Glutamatergic neuron (in vitro differentiated cells): ENCODE measurements around the gene FAM124A. TPM values are rescaled to one million over a fixed set of nuclear protein-coding genes. Genes with fewer than 3 reads are reported as not detected.
A peak's percentile ranks its signal among the peaks of the same experiment; 100 is the strongest.

Source experiments
- DNase-seq: peaks from one replicate; pipeline ENCODE4 v3.0.0; 2022
- H3K27ac Mint-ChIP-seq: one replicate; pipeline ENCODE4 v1.8.0; 2020; ENCODE audit warnings: mild to moderate bottlenecking, mixed read lengths, inconsistent platforms; ENCODE audit not compliant: unreplicated experiment
- H3K27me3 Mint-ChIP-seq: one replicate; pipeline ENCODE4 v1.8.0; 2020; ENCODE audit warnings: mild to moderate bottlenecking, moderate library complexity, mixed read lengths, inconsistent platforms; ENCODE audit not compliant: unreplicated experiment
- H3K36me3 Mint-ChIP-seq: one replicate; pipeline ENCODE4 v1.8.0; 2020; ENCODE audit warnings: mild to moderate bottlenecking, mixed read lengths, inconsistent platforms; ENCODE audit not compliant: unreplicated experiment
- H3K4me1 Mint-ChIP-seq: one replicate; pipeline ENCODE4 v1.8.0; 2020; ENCODE audit warnings: mild to moderate bottlenecking, low read depth, mixed read lengths, inconsistent platforms; ENCODE audit not compliant: unreplicated experiment
- H3K4me3 Mint-ChIP-seq: one replicate; pipeline ENCODE4 v1.8.0; 2020; ENCODE audit warnings: mild to moderate bottlenecking, mixed read lengths, inconsistent platforms; ENCODE audit not compliant: unreplicated experiment
- H3K9me3 Mint-ChIP-seq: one replicate; pipeline ENCODE4 v1.8.0; 2020; ENCODE audit warnings: mild to moderate bottlenecking, moderate library complexity, mixed read lengths, inconsistent platforms; ENCODE audit not compliant: unreplicated experiment
- CTCF ChIP-seq: fragments of 200-600 bp; sonication (generic); IDR thresholded peaks from one replicate; pipeline ENCODE4 v1.5.0; 2021; ENCODE audit not compliant: partially characterized antibody, unreplicated experiment
- total RNA-seq: library from RNA; stranded (reverse); fragmentation: NEBNext Ultra II Directional; extraction: Animal tissue kit (Norgen Biotek cat#: 25700); gene quantifications from one replicate; pipeline ENCODE4 v1.2.1, GENCODE V29; 2021; ENCODE audit not compliant: unreplicated experiment

The FAM124A gene
- total RNA-seq, 1 donor from 2014 or later = 3.7 TPM

- H3K9me3 Mint-ChIP-seq = no peaks in the 10 kb centered on the region
- peaks cover 6% of the 10 kb centered on the region for H3K36me3 Mint-ChIP-seq
- H3K4me3 Mint-ChIP-seq = no peak overlapping the region
- no peak for DNase-seq
- H3K27me3 Mint-ChIP-seq = peaks cover 2% of the 10 kb centered on the region
- peak; percentile 9 for TF ChIP-seq CTCF
- H3K4me1 Mint-ChIP-seq = peaks cover 7% of the 10 kb centered on the region
- no peak overlapping the region for H3K27ac Mint-ChIP-seq
These were observed 40.5 kb downstream of the FAM124A start for GRCh38 chr13:51262501-51263211.

- H3K27ac Mint-ChIP-seq = no peak overlapping the region
- TF ChIP-seq CTCF = no peak
- no peak overlapping the region for H3K4me3 Mint-ChIP-seq
- no peaks in the 10 kb centered on the region for H3K9me3 Mint-ChIP-seq
- peaks cover 8% of the 10 kb centered on the region for H3K4me1 Mint-ChIP-seq
- H3K36me3 Mint-ChIP-seq = no peaks in the 10 kb centered on the region
- no peak for DNase-seq
- no peaks in the 10 kb centered on the region for H3K27me3 Mint-ChIP-seq
These were observed 44.4 kb downstream of the FAM124A start for GRCh38 chr13:51266642-51267041.

GRCh38 chr13:51267622-51268021 is 45.4 kb downstream of the FAM124A start:
- H3K36me3 Mint-ChIP-seq = no peaks in the 10 kb centered on the region
- H3K4me3 Mint-ChIP-seq = no peak overlapping the region
- H3K4me1 Mint-ChIP-seq = peaks cover 6% of the 10 kb centered on the region
- H3K27me3 Mint-ChIP-seq = peaks cover 2% of the 10 kb centered on the region
- H3K27ac Mint-ChIP-seq = no peak overlapping the region
- no peak for TF ChIP-seq CTCF
- no peaks in the 10 kb centered on the region for H3K9me3 Mint-ChIP-seq
- DNase-seq = no peak

GRCh38 chr13:51269039-51269438 is 46.8 kb downstream of the FAM124A start:
- H3K36me3 Mint-ChIP-seq = no peaks in the 10 kb centered on the region
- no peak for DNase-seq
- no peaks in the 10 kb centered on the region for H3K9me3 Mint-ChIP-seq
- no peak overlapping the region for H3K4me3 Mint-ChIP-seq
- no peak for TF ChIP-seq CTCF
- peaks cover 4% of the 10 kb centered on the region for H3K4me1 Mint-ChIP-seq
- H3K27me3 Mint-ChIP-seq = peaks cover 2% of the 10 kb centered on the region
- no peak overlapping the region for H3K27ac Mint-ChIP-seq

GRCh38 chr13:51270623-51271415 is 48.6 kb downstream of the FAM124A start:
- no peak overlapping the region for H3K27ac Mint-ChIP-seq
- DNase-seq = no peak
- TF ChIP-seq CTCF = no peak
- no peak overlapping the region for H3K4me3 Mint-ChIP-seq
- H3K4me1 Mint-ChIP-seq = peaks cover 4% of the 10 kb centered on the region
- H3K9me3 Mint-ChIP-seq = no peaks in the 10 kb centered on the region
- H3K36me3 Mint-ChIP-seq = no peaks in the 10 kb centered on the region
- peaks cover 2% of the 10 kb centered on the region for H3K27me3 Mint-ChIP-seq
